IMR-90 (cell line): ENCODE measurements around the gene RBBP8NL.

Experiments used
- POLR2A ChIP-seq: IDR thresholded peaks from 2 replicates; pipeline ENCODE4 v1.6.1; 2012; ENCODE audit warnings: mild to moderate bottlenecking, low read depth, low read length
- SMC3 ChIP-seq: fragments of 150-350 bp; IDR thresholded peaks from 2 replicates; pipeline ENCODE4 v1.6.1; 2016; ENCODE audit warnings: low read depth, mild to moderate bottlenecking, antibody characterized with exemption, low read length, moderate library complexity

DNA sequence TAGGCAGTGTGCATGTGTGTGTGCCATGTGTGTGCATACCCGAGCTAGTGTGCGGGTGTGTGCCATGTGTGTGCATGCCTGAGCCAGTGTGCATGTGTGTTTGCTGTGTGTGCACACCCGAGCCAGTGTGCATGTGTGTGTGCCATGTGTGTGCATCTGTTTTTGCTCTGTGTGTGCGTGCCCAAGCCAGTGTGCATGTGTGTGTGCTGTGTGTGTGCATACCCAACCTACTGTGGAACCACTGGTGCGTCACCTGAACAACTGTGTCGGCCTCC, 5.7 kb downstream of the RBBP8NL start:
- no peak for TF ChIP-seq SMC3
- TF ChIP-seq POLR2A, result no peak
